Measurements from ENCODE around the gene PRKN. TPM values are rescaled to one million over a fixed set of nuclear protein-coding genes. Genes with fewer than 3 reads are reported as not detected.
A peak's percentile ranks its signal among the peaks of the same experiment; 100 is the strongest.

PRKN gene
- total RNA-seq, 1 donor from 2014 or later = 2.8 TPM

GRCh38 chr6:162697872-162698403 is 29.6 kb downstream of the PRKN start:
- H3K4me3 ChIP-seq = no peak overlapping the region
- Mint-ChIP-seq H3K27me3 (ENCODE audit: insufficient read depth, low read depth) (no peaks in the 10 kb centered on the region), H3K4me3 (no peak overlapping the region), H3K36me3 (no peaks in the 10 kb centered on the region), H3K27ac (no peak overlapping the region), H3K4me1 (peaks cover 4% of the 10 kb centered on the region), H3K9me3 (no peaks in the 10 kb centered on the region)
- H3F3A ChIP-seq (ENCODE audit: low read depth) = no peaks in the 10 kb centered on the region
- no peak for DNase-seq (ENCODE audit: low spot score)
- no peaks in the 10 kb centered on the region for H3K27me3 ChIP-seq
- no peaks in the 10 kb centered on the region for H3K79me2 ChIP-seq (ENCODE audit: low read depth)
- TF ChIP-seq EZH2phosphoT487 (IDR thresholded peaks at IDR 0.05) = no peak
- TF ChIP-seq EZH2 (IDR thresholded peaks at IDR 0.05) = no peak
- TF ChIP-seq CTCF (IDR thresholded peaks at IDR 0.05) = no peak
- H3K4me2 ChIP-seq = no peak overlapping the region
- H3K4me1 ChIP-seq = peaks cover 7% of the 10 kb centered on the region
- H3K9me3 ChIP-seq (ENCODE audit: low read depth) = no peaks in the 10 kb centered on the region
- H4K20me1 ChIP-seq (ENCODE audit: low read depth) = no peaks in the 10 kb centered on the region
- no peak overlapping the region for H2AFZ ChIP-seq (replicated peaks)
- no peak overlapping the region for H3K27ac ChIP-seq
- no peaks in the 10 kb centered on the region for H3K36me3 ChIP-seq
- H3K9ac ChIP-seq = no peak overlapping the region

- Mint-ChIP-seq H3K27me3 (ENCODE audit: insufficient read depth, low read depth) (peaks cover 2% of the 10 kb centered on the region), H3K4me3 (no peak overlapping the region), H3K9me3 (no peaks in the 10 kb centered on the region), H3K36me3 (no peaks in the 10 kb centered on the region), H3K4me1 (peaks cover 18% of the 10 kb centered on the region), H3K27ac (no peak overlapping the region)
- H3K9ac ChIP-seq = no peak overlapping the region
- H3K4me1 ChIP-seq = peaks cover 6% of the 10 kb centered on the region
- H3K4me2 ChIP-seq = no peak overlapping the region
- no peaks in the 10 kb centered on the region for H3K79me2 ChIP-seq (ENCODE audit: low read depth)
- no peaks in the 10 kb centered on the region for H3K36me3 ChIP-seq
- H3K27ac ChIP-seq = no peak overlapping the region
- DNase-seq (ENCODE audit: low spot score) = no peak
- no peak overlapping the region for H3K4me3 ChIP-seq
- H2AFZ ChIP-seq (replicated peaks) = peak overlapping the region; percentile 64
- no peaks in the 10 kb centered on the region for H3F3A ChIP-seq (ENCODE audit: low read depth)
- H4K20me1 ChIP-seq (ENCODE audit: low read depth) = no peaks in the 10 kb centered on the region
- TF ChIP-seq CTCF (IDR thresholded peaks at IDR 0.05) (no peak), EZH2 (IDR thresholded peaks at IDR 0.05) (no peak)
- H3K9me3 ChIP-seq (ENCODE audit: low read depth) = no peaks in the 10 kb centered on the region
- H3K27me3 ChIP-seq = no peaks in the 10 kb centered on the region
Observed at GRCh38 chr6:162690158-162690557, 37.4 kb downstream of the PRKN start.

GRCh38 chr6:162688751-162689345 is 38.7 kb downstream of the PRKN start:
- no peak for TF ChIP-seq EZH2 (IDR thresholded peaks at IDR 0.05)
- no peak for TF ChIP-seq CTCF (IDR thresholded peaks at IDR 0.05)
- TF ChIP-seq EZH2phosphoT487 (IDR thresholded peaks at IDR 0.05) = no peak
- H3K36me3 Mint-ChIP-seq = no peaks in the 10 kb centered on the region
- no peaks in the 10 kb centered on the region for H3K36me3 ChIP-seq
- H3K4me2 ChIP-seq = no peak overlapping the region
- H3K9me3 Mint-ChIP-seq = no peaks in the 10 kb centered on the region
- no peaks in the 10 kb centered on the region for H4K20me1 ChIP-seq (ENCODE audit: low read depth)
- H3K4me1 Mint-ChIP-seq = peaks cover 18% of the 10 kb centered on the region
- no peaks in the 10 kb centered on the region for H3K27me3 ChIP-seq
- peaks cover 2% of the 10 kb centered on the region for H3K27me3 Mint-ChIP-seq (ENCODE audit: insufficient read depth, low read depth)
- H3K27ac ChIP-seq = no peak overlapping the region
- no peak overlapping the region for H3K4me3 Mint-ChIP-seq
- no peak overlapping the region for H3K4me3 ChIP-seq
- no peaks in the 10 kb centered on the region for H3K9me3 ChIP-seq (ENCODE audit: low read depth)
- no peak for DNase-seq (ENCODE audit: low spot score)
- no peaks in the 10 kb centered on the region for H3K79me2 ChIP-seq (ENCODE audit: low read depth)
- no peak overlapping the region for H2AFZ ChIP-seq (replicated peaks)
- H3K9ac ChIP-seq = no peak overlapping the region
- no peak overlapping the region for H3K27ac Mint-ChIP-seq
- peaks cover 6% of the 10 kb centered on the region for H3K4me1 ChIP-seq
- H3F3A ChIP-seq (ENCODE audit: low read depth) = no peaks in the 10 kb centered on the region

Measured in neural progenitor cell (in vitro differentiated cells).